HG02798 (cell line): ENCODE measurements around the gene SLC1A4.

ENCODE experiments used
- ATAC-seq: cut with Tn5 transposase; IDR thresholded peaks from one replicate; pipeline ENCODE4 v1.9.1; 2021; ENCODE audit warnings: mild to moderate bottlenecking; ENCODE audit not compliant: unreplicated experiment, poor library complexity

SLC1A4 gene

DNA sequence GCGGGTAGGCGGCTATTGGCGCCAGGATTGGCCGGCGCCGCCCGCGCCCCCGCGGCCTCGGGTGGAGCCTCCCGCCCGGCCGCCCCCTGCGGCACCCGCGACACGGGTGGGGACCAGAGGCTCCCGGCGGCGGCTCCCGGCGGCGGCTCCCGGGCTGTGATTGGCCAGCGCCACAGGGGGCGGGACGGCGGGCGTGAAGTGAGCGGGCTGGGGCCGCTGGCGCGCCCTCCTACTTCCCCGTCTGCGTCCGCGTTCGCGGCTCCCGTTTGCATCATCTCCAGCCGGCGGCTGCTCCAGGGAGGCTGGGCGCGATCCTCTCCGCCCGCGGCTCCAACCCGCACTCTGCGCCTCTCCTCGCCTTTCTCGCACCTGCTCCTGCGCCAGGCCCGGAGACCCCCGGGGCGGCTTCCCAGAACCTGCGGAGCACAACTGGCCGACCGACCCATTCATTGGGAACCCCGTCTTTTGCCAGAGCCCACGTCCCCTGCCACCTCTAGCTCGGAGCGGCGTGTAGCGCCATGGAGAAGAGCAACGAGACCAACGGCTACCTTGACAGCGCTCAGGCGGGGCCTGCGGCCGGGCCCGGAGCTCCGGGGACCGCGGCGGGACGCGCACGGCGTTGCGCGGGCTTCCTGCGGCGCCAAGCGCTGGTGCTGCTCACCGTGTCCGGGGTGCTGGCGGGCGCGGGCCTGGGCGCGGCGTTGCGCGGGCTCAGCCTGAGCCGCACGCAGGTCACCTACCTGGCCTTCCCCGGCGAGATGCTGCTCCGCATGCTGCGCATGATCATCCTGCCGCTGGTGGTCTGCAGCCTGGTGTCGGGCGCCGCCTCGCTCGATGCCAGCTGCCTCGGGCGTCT lies at the start of gene SLC1A4:
Gene SLC1A4 (plus strand): TSS at position 274 of the 856 bp plus-strand sequence. CDS start 245 bp downstream, at position 519.
- peak; percentile 84 for ATAC-seq

GRCh38 chr2:64941143-64941542 lies 48.1 kb upstream of the SLC1A4 start:
- ATAC-seq = no peak

- ATAC-seq = no peak
Observed at GRCh38 chr2:64941801-64942200, 47.4 kb upstream of the SLC1A4 start.

DNA sequence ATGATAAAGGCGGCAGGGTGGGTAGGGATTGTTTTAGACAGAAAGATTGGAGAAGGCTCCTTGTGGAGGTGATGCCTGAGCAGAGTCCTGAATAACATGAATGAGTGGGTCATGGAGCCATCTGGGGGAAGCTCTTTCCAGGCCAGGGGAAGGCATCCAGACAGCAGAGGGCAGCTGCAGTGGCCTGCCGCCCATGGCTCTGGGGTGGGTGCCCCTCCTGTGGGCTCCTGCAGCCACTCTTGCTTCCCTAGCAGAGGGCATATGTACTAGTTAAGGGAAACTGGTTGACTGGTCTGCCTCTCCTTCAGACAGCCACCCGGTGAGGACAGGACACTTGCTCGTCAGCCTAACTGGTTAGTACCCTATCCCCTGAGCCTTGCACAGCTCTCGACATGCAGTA lies 46.5 kb upstream of the SLC1A4 start:
- no peak for ATAC-seq

- ATAC-seq = no peak
Observed at GRCh38 chr2:64943387-64944150, 45.6 kb upstream of the SLC1A4 start.

GRCh38 chr2:64944484-64944883 lies 44.7 kb upstream of the SLC1A4 start:
- ATAC-seq = no peak

GRCh38 chr2:64945973-64946768 lies 43.0 kb upstream of the SLC1A4 start:
- peak; percentile 87 for ATAC-seq

- no peak for ATAC-seq
Observed at GRCh38 chr2:64946769-64947247, 42.4 kb upstream of the SLC1A4 start.

- ATAC-seq = no peak
Observed at GRCh38 chr2:64947885-64948284, 41.3 kb upstream of the SLC1A4 start.

DNA sequence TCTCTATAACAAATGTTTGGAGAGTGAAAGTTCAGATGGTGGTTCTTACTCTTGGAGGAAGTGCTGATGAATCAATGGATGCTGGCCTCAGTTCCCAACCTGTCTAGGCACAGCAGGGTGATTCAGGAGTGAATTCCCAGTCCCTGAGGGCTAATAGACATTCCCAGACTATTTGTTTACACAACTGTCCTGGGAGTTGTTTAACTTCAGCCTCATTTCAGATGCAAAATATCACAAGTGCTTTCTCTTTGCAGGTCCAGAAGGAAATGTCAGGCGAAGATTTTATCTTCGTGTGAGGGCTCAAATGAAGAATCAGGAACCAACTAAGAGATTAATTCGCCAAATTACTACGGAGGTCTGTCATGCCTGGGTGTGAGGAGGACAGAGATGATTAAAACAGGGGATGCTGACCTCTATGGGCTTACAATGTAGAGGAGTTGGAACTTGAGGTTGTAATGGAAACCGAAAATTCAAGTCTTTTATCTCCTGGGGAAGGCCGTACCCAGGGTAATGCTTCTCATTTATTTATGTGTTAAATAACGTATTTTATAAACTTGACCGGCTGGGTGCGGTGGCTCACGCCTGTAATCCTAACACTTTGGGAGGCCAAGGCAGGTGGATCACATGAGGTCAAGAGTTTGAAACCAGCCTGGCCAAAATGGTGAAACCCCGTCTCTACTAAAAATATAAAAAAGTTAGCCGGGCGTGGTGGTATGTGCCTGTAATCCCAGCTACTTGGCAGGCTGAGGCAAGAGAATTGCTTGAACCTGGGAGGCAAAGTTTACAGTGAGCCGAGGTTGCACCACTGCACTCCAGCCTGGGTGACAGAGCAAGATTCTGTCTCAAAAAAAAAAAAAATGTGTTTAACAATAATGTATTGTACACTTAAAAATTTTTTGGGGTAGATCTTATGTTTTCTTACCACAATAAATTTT lies 38.7 kb upstream of the SLC1A4 start:
- ATAC-seq = peak; percentile 42

DNA sequence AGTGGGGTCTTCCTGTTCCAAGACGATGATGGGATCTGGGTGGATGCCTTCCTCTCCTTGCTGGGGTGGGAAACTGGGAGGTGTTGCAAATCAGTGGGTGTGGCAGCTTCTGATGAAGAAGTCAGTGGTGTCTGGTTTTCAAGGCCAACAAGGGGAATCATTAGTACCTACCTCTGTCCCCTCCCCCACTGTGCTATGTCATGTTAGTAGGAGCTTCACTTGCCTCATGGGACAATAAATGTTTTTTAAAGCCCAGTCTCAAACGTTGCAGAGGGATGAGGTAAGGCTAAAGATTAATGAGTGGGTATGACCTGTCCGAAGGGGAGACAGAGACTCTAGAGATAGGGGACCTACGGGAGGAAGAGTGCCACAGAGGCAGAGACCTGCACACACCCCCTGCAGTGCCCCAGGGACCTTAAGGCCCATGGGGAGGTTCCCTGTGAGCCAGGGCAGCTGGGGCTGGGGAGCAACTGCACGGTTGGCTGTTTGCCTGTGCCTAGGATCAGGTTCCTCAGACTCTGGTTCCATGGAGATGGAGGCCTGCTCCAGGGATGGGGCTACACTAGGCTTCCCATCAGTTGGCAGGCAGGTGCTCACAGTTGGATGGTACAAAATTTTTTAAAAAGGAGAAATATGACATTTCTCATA lies 37.8 kb upstream of the SLC1A4 start:
- no peak for ATAC-seq

- no peak for ATAC-seq
Observed at GRCh38 chr2:64952096-64952495, 37.1 kb upstream of the SLC1A4 start.

DNA sequence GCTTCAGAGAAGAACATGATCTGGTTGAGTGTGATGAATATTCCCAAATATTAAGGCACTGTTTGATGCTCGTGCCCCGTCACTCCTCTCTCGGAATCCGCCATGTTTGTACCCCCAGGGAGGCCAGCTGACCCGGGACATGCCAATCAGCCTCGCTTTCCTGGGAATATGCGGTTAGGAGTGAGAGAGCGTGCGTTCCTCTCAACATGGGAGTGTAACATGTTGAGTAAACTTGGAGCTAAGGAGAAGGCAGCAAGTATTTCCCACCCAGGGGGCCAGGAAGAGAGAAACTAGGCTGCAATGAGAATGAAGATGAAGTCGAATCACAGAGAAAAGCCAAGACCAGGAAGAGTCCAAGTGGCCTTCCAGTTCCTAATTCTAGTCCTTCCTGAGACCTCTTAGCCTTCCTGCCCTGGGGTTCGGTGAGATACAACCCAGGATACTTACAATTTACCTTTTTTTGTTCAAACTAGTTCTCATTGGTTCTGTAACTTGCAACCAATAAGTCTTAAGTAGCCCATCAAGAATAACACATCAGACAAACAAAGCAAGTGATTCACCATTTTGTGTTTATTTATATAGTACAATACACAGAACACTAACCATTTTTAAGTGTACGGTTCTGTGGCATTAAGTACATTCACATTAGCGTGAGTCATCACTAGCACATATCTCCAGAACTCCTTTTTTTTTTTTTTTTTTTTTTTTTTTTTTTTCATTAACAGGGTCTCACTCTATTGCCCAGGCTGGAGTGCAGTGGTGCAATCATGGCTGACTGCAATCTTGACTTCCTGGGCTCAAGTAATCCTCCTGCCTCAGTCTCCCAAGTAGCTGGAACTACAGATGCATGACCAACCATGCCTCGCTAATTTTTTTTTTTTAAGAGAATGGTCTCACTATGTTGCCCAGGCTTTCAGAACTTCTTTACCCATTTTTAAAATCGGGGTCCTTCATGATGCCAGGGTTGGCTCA lies 36.4 kb upstream of the SLC1A4 start:
- ATAC-seq = no peak

- no peak for ATAC-seq
Observed at GRCh38 chr2:64955467-64955866, 33.7 kb upstream of the SLC1A4 start.

GRCh38 chr2:64957109-64957903 lies 31.9 kb upstream of the SLC1A4 start:
- ATAC-seq = no peak

DNA sequence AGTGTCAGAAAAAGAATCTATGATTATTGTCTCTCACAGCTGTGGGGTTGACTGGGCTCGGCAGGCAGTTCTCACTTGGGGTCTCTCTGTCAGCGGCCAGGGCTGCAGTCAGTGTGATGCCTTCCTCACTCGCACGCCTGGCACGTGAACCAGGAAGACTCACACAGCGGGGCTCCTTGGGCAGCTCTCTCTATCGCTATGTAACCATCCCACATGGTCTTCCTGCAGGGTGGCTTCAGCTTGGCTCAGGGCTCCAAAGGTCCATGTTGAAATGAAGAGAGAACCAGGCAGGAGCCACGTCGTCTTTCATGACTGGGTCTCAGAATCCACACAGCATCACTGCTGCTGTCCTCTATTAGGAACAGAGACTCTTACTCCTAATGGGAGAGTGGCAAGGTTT lies 30.6 kb upstream of the SLC1A4 start:
- no peak for ATAC-seq

DNA sequence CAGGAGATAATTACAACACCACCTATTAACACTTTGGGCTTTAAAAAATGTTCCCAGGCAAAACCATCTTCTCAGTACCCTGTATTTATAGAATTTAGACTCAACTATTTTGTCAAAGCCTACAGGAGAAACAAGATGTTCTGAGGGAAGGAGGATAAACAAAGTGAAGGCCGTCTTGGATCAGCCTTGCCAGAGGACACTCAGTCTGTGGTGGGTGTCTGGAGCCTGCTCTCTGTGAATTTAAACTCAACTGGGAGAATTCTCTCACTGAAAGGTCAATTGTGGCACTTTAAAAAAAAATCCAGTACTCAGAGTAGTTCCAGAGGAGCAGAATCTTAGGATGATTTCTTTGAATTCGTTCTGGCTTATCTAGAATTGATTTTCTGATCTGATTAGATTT lies 28.4 kb upstream of the SLC1A4 start:
- ATAC-seq = no peak
